NT2/D1 (cell line): ENCODE results near the gene SLC6A17.

Experiments
- SUZ12 ChIP-seq: IDR thresholded peaks from 2 replicates; pipeline ENCODE4 v1.6.1; 2011; ENCODE audit not compliant: insufficient read length, insufficient read depth; ENCODE audit errors: extremely low read depth
- YY1 ChIP-seq: IDR thresholded peaks from 2 replicates; pipeline ENCODE4 v1.6.1; 2011; ENCODE audit not compliant: insufficient read length, insufficient read depth
- ZNF274 ChIP-seq: IDR thresholded peaks from 2 replicates; pipeline ENCODE4 v1.6.1; 2011; ENCODE audit warnings: mild to moderate bottlenecking, low read depth, low read length

- TF ChIP-seq YY1 (no peak), SUZ12 (no peak), ZNF274 (no peak)
Observed at GRCh38 chr1:110205591-110206155, 55.4 kb downstream of the SLC6A17 start.
